ENCODE data around the gene SH3RF2.

GRCh38 chr5:145941448-145942130 lies 5.2 kb downstream of the SH3RF2 start:
- TF ChIP-seq EZH2 (IDR thresholded peaks at IDR 0.05; ENCODE audit: borderline replicate concordance, control insufficient read depth, low read depth, low read length) = no peak
- no peak for TF ChIP-seq POLR2A (IDR thresholded peaks at IDR 0.05; ENCODE audit: low read depth, low read length)
- TF ChIP-seq CTCF (IDR thresholded peaks at IDR 0.05 in 2 of 3, conservative IDR thresholded peaks at IDR 0.05 in 1 of 3; ENCODE audit: control insufficient read depth in 2 of 3, extremely low read depth in 1 of 3, insufficient read depth in 1 of 3, low read depth in 3 of 3, low read length in 3 of 3) = no peak
- TF ChIP-seq SMC3 (IDR thresholded peaks at IDR 0.05; ENCODE audit: borderline replicate concordance, low read length) = no peak
- no peak for TF ChIP-seq NFYB (IDR thresholded peaks at IDR 0.05; ENCODE audit: insufficient read depth, low read depth, low read length)
- TF ChIP-seq TAF1 (IDR thresholded peaks at IDR 0.05; ENCODE audit: borderline replicate concordance, low read depth, low read length) = no peak

Data from GM12878 (cell line).